ENCODE measurements around the gene MTNR1B. TPM values are rescaled to one million over a fixed set of nuclear protein-coding genes. Genes with fewer than 3 reads are reported as not detected.

The MTNR1B gene
- total and polyA plus RNA-seq, 3 donors from 2014 or later, result 0.68 to 0.78 (median 0.71) TPM

GRCh38 chr11:92931746-92932422 lies 37.6 kb upstream of the MTNR1B start:
- Histone ChIP-seq H3K4me1 (no peaks in the 10 kb centered on the region), H3K27me3 (no peaks in the 10 kb centered on the region), H3K4me3 (no peak overlapping the region), H3K9me3 (no peaks in the 10 kb centered on the region), H3K36me3 (ENCODE audit: low read depth, missing control alignments) (no peaks in the 10 kb centered on the region), H3K27ac (no peak overlapping the region)
- intact Hi-C loops (cut with DNase I; ENCODE audit: low total_unique reads), result no loop called here
- TF ChIP-seq CTCF (IDR thresholded peaks at IDR 0.05), result no peak
- TF ChIP-seq POLR2A (IDR thresholded peaks at IDR 0.05), result no peak
- 56% methylated on average over 3 of the region's 3 CpGs for WGBS, 2 donors
- no peak for DNase-seq

- Histone ChIP-seq H3K36me3 (ENCODE audit: low read depth, missing control alignments) (no peaks in the 10 kb centered on the region), H3K27ac (no peak overlapping the region), H3K9me3 (no peaks in the 10 kb centered on the region), H3K4me3 (no peak overlapping the region), H3K4me1 (no peaks in the 10 kb centered on the region), H3K27me3 (no peaks in the 10 kb centered on the region)
- no peak for TF ChIP-seq POLR2A (IDR thresholded peaks at IDR 0.05)
- TF ChIP-seq CTCF (IDR thresholded peaks at IDR 0.05), result no peak
- 81 to 84% methylated on average over 4 of the region's 4 CpGs for WGBS, 2 donors
- no peak for DNase-seq
- intact Hi-C loops (cut with DNase I; ENCODE audit: low total_unique reads), result no loop called here
Measured at GRCh38 chr11:92939305-92939704, 30.1 kb upstream of the MTNR1B start.

GRCh38 chr11:92941676-92942571 lies 27.5 kb upstream of the MTNR1B start:
- Histone ChIP-seq H3K4me1 (no peaks in the 10 kb centered on the region), H3K36me3 (ENCODE audit: low read depth, missing control alignments) (no peaks in the 10 kb centered on the region), H3K27ac (no peak overlapping the region), H3K4me3 (no peak overlapping the region), H3K27me3 (no peaks in the 10 kb centered on the region), H3K9me3 (no peaks in the 10 kb centered on the region)
- 31% methylated on average over 12 of the region's 12 CpGs for WGBS, 2 donors
- TF ChIP-seq CTCF (IDR thresholded peaks at IDR 0.05), result peak; percentile 18 to 52 (median 48)
- TF ChIP-seq POLR2A (IDR thresholded peaks at IDR 0.05), result no peak
- DNase-seq, result no peak
- intact Hi-C loops (cut with DNase I; ENCODE audit: low total_unique reads), result loop anchor here (10.0 kb wide), 1 partner anchor 283 kb away; no protein-coding TSS in a partner anchor

GRCh38 chr11:92946707-92947106 lies 22.7 kb upstream of the MTNR1B start:
- H3K9me3 ChIP-seq, result no peaks in the 10 kb centered on the region
- H3K4me1 ChIP-seq, result no peaks in the 10 kb centered on the region
- intact Hi-C loops (cut with DNase I; ENCODE audit: low total_unique reads), result loop anchor here (10.0 kb wide), 1 partner anchor 278 kb away; no protein-coding TSS in a partner anchor
- no peak overlapping the region for H3K27ac ChIP-seq
- no peak for TF ChIP-seq CTCF (IDR thresholded peaks at IDR 0.05)
- TF ChIP-seq POLR2A (IDR thresholded peaks at IDR 0.05), result no peak
- no peaks in the 10 kb centered on the region for H3K36me3 ChIP-seq (ENCODE audit: low read depth, missing control alignments)
- H3K4me3 ChIP-seq, result no peak overlapping the region
- no peaks in the 10 kb centered on the region for H3K27me3 ChIP-seq
- WGBS, 2 donors, result 81 to 88% methylated on average over 3 of the region's 3 CpGs
- no peak for DNase-seq
